ENCODE results near the gene RALA.

DNA sequence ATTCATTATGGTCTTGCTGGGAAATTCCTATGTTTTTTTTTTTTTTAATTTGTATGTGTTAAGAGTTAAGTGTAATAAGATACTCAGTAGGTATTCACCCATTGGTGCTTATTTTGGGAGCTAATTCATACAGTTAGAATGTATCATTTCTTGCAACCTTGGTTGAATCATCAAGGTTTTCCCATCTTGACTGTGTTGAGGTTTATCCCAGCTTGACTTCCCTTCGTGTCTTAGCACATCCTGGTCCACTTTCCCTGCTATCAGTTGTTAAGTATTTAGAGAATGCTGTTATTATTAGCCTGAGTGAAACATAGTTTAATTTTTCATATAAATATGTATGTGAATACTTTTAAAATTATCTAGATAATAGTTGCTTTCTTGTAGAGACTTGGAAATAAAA, 20.8 kb downstream of the RALA start:
- TF ChIP-seq JUND (IDR thresholded peaks at IDR 0.05) (no peak), POLR2AphosphoS5 (IDR thresholded peaks at IDR 0.05; ENCODE audit: low read depth, low read length) (no peak), EZH2 (IDR thresholded peaks at IDR 0.05) (no peak), ZNF274 (IDR thresholded peaks at IDR 0.05; ENCODE audit: low read depth, low read length) (no peak), POLR2A (IDR thresholded peaks at IDR 0.05; ENCODE audit: borderline replicate concordance, extremely low read depth, insufficient read depth, insufficient read length) (no peak), EGR1 (IDR thresholded peaks at IDR 0.05; ENCODE audit: low read depth) (no peak), CBX3 (IDR thresholded peaks at IDR 0.05; ENCODE audit: low read depth) (no peak), TCF7L2 (IDR thresholded peaks at IDR 0.05; ENCODE audit: borderline replicate concordance, extremely low read depth, insufficient read depth, insufficient read length) (no peak), EZH2phosphoT487 (IDR thresholded peaks at IDR 0.05; ENCODE audit: borderline replicate concordance) (no peak)
- TF ChIP-seq, protein P1, sequence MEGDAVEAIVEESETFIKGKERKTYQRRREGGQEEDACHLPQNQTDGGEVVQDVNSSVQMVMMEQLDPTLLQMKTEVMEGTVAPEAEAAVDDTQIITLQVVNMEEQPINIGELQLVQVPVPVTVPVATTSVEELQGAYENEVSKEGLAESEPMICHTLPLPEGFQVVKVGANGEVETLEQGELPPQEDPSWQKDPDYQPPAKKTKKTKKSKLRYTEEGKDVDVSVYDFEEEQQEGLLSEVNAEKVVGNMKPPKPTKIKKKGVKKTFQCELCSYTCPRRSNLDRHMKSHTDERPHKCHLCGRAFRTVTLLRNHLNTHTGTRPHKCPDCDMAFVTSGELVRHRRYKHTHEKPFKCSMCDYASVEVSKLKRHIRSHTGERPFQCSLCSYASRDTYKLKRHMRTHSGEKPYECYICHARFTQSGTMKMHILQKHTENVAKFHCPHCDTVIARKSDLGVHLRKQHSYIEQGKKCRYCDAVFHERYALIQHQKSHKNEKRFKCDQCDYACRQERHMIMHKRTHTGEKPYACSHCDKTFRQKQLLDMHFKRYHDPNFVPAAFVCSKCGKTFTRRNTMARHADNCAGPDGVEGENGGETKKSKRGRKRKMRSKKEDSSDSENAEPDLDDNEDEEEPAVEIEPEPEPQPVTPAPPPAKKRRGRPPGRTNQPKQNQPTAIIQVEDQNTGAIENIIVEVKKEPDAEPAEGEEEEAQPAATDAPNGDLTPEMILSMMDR (IDR thresholded peaks at IDR 0.05 in 2 of 3, conservative IDR thresholded peaks at IDR 0.05 in 1 of 3; ENCODE audit: borderline replicate concordance in 1 of 3, insufficient read depth in 1 of 3, low read depth in 2 of 3, low read length in 2 of 3), result no peak
- TF ChIP-seq, protein P2, sequence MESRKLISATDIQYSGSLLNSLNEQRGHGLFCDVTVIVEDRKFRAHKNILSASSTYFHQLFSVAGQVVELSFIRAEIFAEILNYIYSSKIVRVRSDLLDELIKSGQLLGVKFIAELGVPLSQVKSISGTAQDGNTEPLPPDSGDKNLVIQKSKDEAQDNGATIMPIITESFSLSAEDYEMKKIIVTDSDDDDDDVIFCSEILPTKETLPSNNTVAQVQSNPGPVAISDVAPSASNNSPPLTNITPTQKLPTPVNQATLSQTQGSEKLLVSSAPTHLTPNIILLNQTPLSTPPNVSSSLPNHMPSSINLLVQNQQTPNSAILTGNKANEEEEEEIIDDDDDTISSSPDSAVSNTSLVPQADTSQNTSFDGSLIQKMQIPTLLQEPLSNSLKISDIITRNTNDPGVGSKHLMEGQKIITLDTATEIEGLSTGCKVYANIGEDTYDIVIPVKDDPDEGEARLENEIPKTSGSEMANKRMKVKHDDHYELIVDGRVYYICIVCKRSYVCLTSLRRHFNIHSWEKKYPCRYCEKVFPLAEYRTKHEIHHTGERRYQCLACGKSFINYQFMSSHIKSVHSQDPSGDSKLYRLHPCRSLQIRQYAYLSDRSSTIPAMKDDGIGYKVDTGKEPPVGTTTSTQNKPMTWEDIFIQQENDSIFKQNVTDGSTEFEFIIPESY (IDR thresholded peaks at IDR 0.05; ENCODE audit: extremely low read depth, insufficient replicate concordance, low read length), result no peak
- TF ChIP-seq, protein P3, sequence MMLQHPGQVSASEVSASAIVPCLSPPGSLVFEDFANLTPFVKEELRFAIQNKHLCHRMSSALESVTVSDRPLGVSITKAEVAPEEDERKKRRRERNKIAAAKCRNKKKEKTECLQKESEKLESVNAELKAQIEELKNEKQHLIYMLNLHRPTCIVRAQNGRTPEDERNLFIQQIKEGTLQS (IDR thresholded peaks at IDR 0.05), result no peak
